PC-9 (cell line): ENCODE measurements around the gene EDARADD. TPM values are rescaled to one million over a fixed set of nuclear protein-coding genes. Genes with fewer than 3 reads are reported as not detected.
"Not testable (repeated sequence)": the region's sequence is repeated elsewhere in the genome, so short reads cannot be mapped to it uniquely, and the experiment has no call there.

Experiments
- BruUV-seq: library from RNA; stranded (reverse); fragments of 400-500 nt; replicated peaks from 2 replicates; lab custom pipeline; 2021; lab: Mats Ljungman, UMichigan
- CTCF ChIA-PET: fragments of 300-600 bp; sonication (Branson Sonifier 250); formaldehyde crosslinking; loops from one replicate; lab custom pipeline; 2022; ENCODE audit warnings: antibody characterized with exemption; lab: Charles Lee
- POLR2A ChIA-PET: fragments of 300-600 bp; sonication (Branson Sonifier 250); formaldehyde crosslinking; loops from one replicate; lab custom pipeline; 2022; ENCODE audit warnings: antibody characterized with exemption; ENCODE audit not compliant: unreplicated experiment; lab: Charles Lee
- DNase-seq, 2 experiments: peaks; one replicate each; pipeline versions ENCODE4 v3.0.0 to v3.0.0-alpha.2; 2015 to 2022; ENCODE audit warnings: mixed read lengths in 1 of 2
- H2AFZ ChIP-seq: fragments of 200-600 bp; sonication (generic); 2 replicates; pipeline ENCODE4 v1.8.1; 2017; ENCODE audit warnings: antibody characterized with exemption
- H3F3A ChIP-seq: fragments of 200-600 bp; sonication (generic); 2 replicates; pipeline ENCODE4 v1.8.1; 2017; ENCODE audit warnings: antibody characterized with exemption, mild to moderate bottlenecking, low read depth; ENCODE audit not compliant: insufficient read depth
- H3K27ac ChIP-seq: fragments of 200-600 bp; sonication (generic); 2 replicates; pipeline ENCODE4 v1.6.1; 2016; ENCODE audit warnings: mixed run types
- H3K27me3 ChIP-seq: fragments of 200-600 bp; sonication (generic); 2 replicates; pipeline ENCODE4 v1.6.1; 2016; ENCODE audit warnings: low read depth, mixed run types; ENCODE audit not compliant: insufficient read depth
- H3K36me3 ChIP-seq: fragments of 200-600 bp; sonication (generic); 2 replicates; pipeline ENCODE4 v1.6.1; 2016; ENCODE audit warnings: low read depth, mixed run types
- H3K4me1 ChIP-seq: fragments of 200-600 bp; sonication (generic); replicated peaks from 2 replicates; pipeline ENCODE4 v1.6.1; 2016; ENCODE audit warnings: mixed run types; ENCODE audit not compliant: insufficient read depth
- H3K4me2 ChIP-seq: fragments of 200-600 bp; sonication (generic); 2 replicates; pipeline ENCODE4 v1.6.1; 2017; ENCODE audit warnings: mixed run types
- H3K4me3 ChIP-seq: fragments of 200-600 bp; sonication (generic); 2 replicates; pipeline ENCODE4 v1.6.1; 2016; ENCODE audit warnings: mixed run types
- H3K79me2 ChIP-seq: fragments of 200-600 bp; sonication (generic); 2 replicates; pipeline ENCODE4 v1.6.1; 2017; ENCODE audit warnings: low read depth, mixed run types
- H3K9me2 ChIP-seq: fragments of 200-600 bp; sonication (generic); 2 replicates; pipeline ENCODE4 v1.8.1; 2017; ENCODE audit warnings: mild to moderate bottlenecking; ENCODE audit not compliant: insufficient read depth
- H3K9me3 ChIP-seq: fragments of 200-600 bp; sonication (generic); 2 replicates; pipeline ENCODE4 v1.8.1; 2016; ENCODE audit warnings: low read depth; ENCODE audit not compliant: insufficient read depth
- H4K20me1 ChIP-seq: fragments of 200-600 bp; sonication (generic); 2 replicates; pipeline ENCODE4 v1.8.1; 2017; ENCODE audit not compliant: insufficient read depth
- CTCF ChIP-seq: fragments of 200-600 bp; sonication (generic); conservative IDR thresholded peaks from 2 replicates; pipeline ENCODE4 v1.6.1; 2017; ENCODE audit warnings: mixed run types, antibody characterized with exemption, mild to moderate bottlenecking, moderate library complexity
- EZH2 ChIP-seq: fragments of 200-600 bp; sonication (generic); IDR thresholded peaks from 2 replicates; pipeline ENCODE4 v1.8.0; 2017; ENCODE audit warnings: antibody characterized with exemption, low read depth
- intact Hi-C: fragments of 100-400 bp; cut with micrococcal nuclease; formaldehyde crosslinking; loops from one replicate; pipeline ENCODE4 v1.10.0; 2022; ENCODE audit not compliant: unreplicated experiment
- total RNA-seq: library from RNA; stranded (reverse); gene quantifications from 2 replicates; pipeline ENCODE4 v1.2.3, GENCODE V29; 2021

Gene EDARADD
- total RNA-seq, 1 experiment from 2014 or later = not detected

GRCh38 chr1:236502972-236503639, 109.0 kb downstream of the EDARADD start:
- BruUV-seq = TSS peak; percentile 81
- peaks cover 53% of the 10 kb centered on the region for H3K4me1 ChIP-seq
- DNase-seq = peak; percentile 81 to 99
- no peaks in the 10 kb centered on the region for H4K20me1 ChIP-seq
- H3K36me3 ChIP-seq = no peaks in the 10 kb centered on the region
- intact Hi-C loops = loop anchor here (1.0 kb wide), 2 partner anchors 14 to 21 kb away; no protein-coding TSS in a partner anchor
- no peaks in the 10 kb centered on the region for H3K27me3 ChIP-seq
- CTCF ChIA-PET = interaction anchor here (0.6 to 1.0 kb wide), 3 partner anchors 15 to 264 kb away, joined by 3 to 20 read pairs (median 4); no protein-coding TSS in a partner anchor
- POLR2A ChIA-PET = interaction anchor here (0.5 to 0.8 kb wide), 6 partner anchors 12 to 1228 kb away, joined by 3 to 9 read pairs (median 4); no protein-coding TSS in a partner anchor
- peak overlapping the region; percentile 37; the same call in 1 of the 2 replicates for H3K4me3 ChIP-seq
- H2AFZ ChIP-seq = no peak overlapping the region
- peak overlapping the region; percentile 68 for H3K4me2 ChIP-seq
- H3K27ac ChIP-seq = peak overlapping the region; percentile 96
- TF ChIP-seq EZH2 (no peak), CTCF (no peak)
- H3K9me3 ChIP-seq = no peaks in the 10 kb centered on the region
- H3K9me2 ChIP-seq = no peaks in the 10 kb centered on the region
- no peaks in the 10 kb centered on the region for H3K79me2 ChIP-seq
- peaks cover 35% of the 10 kb centered on the region for H3F3A ChIP-seq

- BruUV-seq, CTCF ChIA-PET: not testable (repeated sequence)
- POLR2A ChIA-PET = interaction anchor here (0.6 kb wide), 1 partner anchor 1082 kb away, joined by 6 read pairs; no protein-coding TSS in a partner anchor
These were observed 110.3 kb downstream of the EDARADD start for GRCh38 chr1:236504338-236504737.

GRCh38 chr1:236507022-236507700, 113.1 kb downstream of the EDARADD start:
- CTCF ChIA-PET = no interaction called here
- no peaks in the 10 kb centered on the region for H3K36me3 ChIP-seq
- peaks cover 39% of the 10 kb centered on the region for H3K4me1 ChIP-seq

More at GRCh38 chr1:236504338-236504737, 110.3 kb downstream of the EDARADD start:
- H3K27me3 ChIP-seq, DNase-seq, H3K36me3 ChIP-seq, intact Hi-C loops, H2AFZ ChIP-seq, H3K9me3 ChIP-seq, H3K4me2 ChIP-seq, H3K4me3 ChIP-seq, H4K20me1 ChIP-seq, H3K79me2 ChIP-seq, H3K9me2 ChIP-seq: not testable (repeated sequence)
- Histone ChIP-seq H3F3A (peaks cover 32% of the 10 kb centered on the region), H3K4me1 (peaks cover 53% of the 10 kb centered on the region), H3K27ac (peak overlapping the region; percentile 96)

More at GRCh38 chr1:236507022-236507700, 113.1 kb downstream of the EDARADD start:
- Histone ChIP-seq H3K4me2 (no peak overlapping the region), H3K27me3 (no peaks in the 10 kb centered on the region), H3F3A (peaks cover 23% of the 10 kb centered on the region), H3K4me3 (no peak overlapping the region), H2AFZ (no peak overlapping the region), H3K79me2 (no peaks in the 10 kb centered on the region), H3K9me3 (no peaks in the 10 kb centered on the region), H4K20me1 (no peaks in the 10 kb centered on the region), H3K27ac (peak overlapping the region; percentile 38), H3K9me2 (no peaks in the 10 kb centered on the region)
- no TSS peak for BruUV-seq
- POLR2A ChIA-PET = no interaction called here
- TF ChIP-seq CTCF = no peak
- intact Hi-C loops = no loop called here
- DNase-seq = peak in 1 of 2 experiments; percentile 78
